HL-60 (cell line): ENCODE data around the gene ANKH.
A peak's percentile ranks its signal among the peaks of the same experiment; 100 is the strongest.

ENCODE experiments used
- DNase-seq, 2 experiments: peaks; one replicate each; pipeline ENCODE4 v3.0.0-alpha.2; 2010 to 2020; ENCODE audit warnings: low read depth in 1 of 2, low spot score in 1 of 2
- H3K27ac ChIP-seq: fragments of 250-450 bp; sonication (Bioruptor Pico); replicated peaks from 2 replicates; pipeline ENCODE4 v1.5.1; 2020; ENCODE audit warnings: mild to moderate bottlenecking, moderate library complexity
- H3K27me3 ChIP-seq: fragments of 250-450 bp; sonication (Bioruptor Pico); 2 replicates; pipeline ENCODE4 v1.5.1; 2021; ENCODE audit warnings: mild to moderate bottlenecking, moderate library complexity; ENCODE audit not compliant: insufficient read depth, poor library complexity, severe bottlenecking
- H3K4me3 ChIP-seq: replicated peaks from 2 replicates; pipeline ENCODE4 v1.5.1; 2011; ENCODE audit warnings: mild to moderate bottlenecking, control low read depth, low read length; ENCODE audit not compliant: insufficient read depth
- GABPA ChIP-seq: IDR thresholded peaks from 2 replicates; pipeline ENCODE4 v1.6.1; 2012; ENCODE audit warnings: low read depth
- POLR2AphosphoS5 ChIP-seq: IDR thresholded peaks from 2 replicates; pipeline ENCODE4 v1.6.1; 2012; ENCODE audit warnings: low read depth
- REST ChIP-seq: IDR thresholded peaks from 2 replicates; pipeline ENCODE4 v1.6.1; 2012; ENCODE audit warnings: low read depth; ENCODE audit not compliant: insufficient replicate concordance
- SPI1 ChIP-seq: IDR thresholded peaks from 2 replicates; pipeline ENCODE4 v1.6.1; 2012; ENCODE audit warnings: low read depth, mild to moderate bottlenecking, borderline replicate concordance
- TF ChIP-seq, protein P1 (sequence below): IDR thresholded peaks from one replicate; pipeline ENCODE4 v1.5.1; 2011; ENCODE audit warnings: low read length, control low read depth, inconsistent platforms; ENCODE audit not compliant: insufficient read depth

Gene ANKH

DNA sequence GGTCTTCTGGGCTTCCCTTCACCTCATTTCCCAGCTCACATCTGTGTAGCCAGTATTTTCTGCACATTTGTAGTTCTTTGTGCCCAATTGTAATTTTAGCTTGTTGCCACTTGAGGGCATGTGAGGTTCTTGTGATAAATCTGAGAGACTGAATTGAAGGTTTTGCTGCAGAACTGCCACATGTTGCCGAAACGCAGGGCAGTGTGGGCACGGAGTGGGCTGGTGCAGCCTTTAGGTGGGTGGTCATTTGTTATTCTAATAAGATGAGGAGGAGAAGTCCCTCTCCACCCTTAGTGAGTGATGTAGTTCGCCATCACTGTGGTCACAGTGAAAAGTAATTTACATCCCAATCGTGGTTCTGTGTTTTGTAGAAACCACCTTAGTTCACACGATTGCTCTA lies 185.8 kb downstream of the ANKH start:
- Histone ChIP-seq H3K27me3 (no peaks in the 10 kb centered on the region), H3K4me3 (no peak overlapping the region), H3K27ac (no peak overlapping the region)
- TF ChIP-seq, protein P1, sequence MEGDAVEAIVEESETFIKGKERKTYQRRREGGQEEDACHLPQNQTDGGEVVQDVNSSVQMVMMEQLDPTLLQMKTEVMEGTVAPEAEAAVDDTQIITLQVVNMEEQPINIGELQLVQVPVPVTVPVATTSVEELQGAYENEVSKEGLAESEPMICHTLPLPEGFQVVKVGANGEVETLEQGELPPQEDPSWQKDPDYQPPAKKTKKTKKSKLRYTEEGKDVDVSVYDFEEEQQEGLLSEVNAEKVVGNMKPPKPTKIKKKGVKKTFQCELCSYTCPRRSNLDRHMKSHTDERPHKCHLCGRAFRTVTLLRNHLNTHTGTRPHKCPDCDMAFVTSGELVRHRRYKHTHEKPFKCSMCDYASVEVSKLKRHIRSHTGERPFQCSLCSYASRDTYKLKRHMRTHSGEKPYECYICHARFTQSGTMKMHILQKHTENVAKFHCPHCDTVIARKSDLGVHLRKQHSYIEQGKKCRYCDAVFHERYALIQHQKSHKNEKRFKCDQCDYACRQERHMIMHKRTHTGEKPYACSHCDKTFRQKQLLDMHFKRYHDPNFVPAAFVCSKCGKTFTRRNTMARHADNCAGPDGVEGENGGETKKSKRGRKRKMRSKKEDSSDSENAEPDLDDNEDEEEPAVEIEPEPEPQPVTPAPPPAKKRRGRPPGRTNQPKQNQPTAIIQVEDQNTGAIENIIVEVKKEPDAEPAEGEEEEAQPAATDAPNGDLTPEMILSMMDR = peak; percentile 40
- TF ChIP-seq POLR2AphosphoS5 = no peak
- DNase-seq = peak in 1 of 2 experiments; percentile 33

GRCh38 chr5:14684757-14685156 lies 186.8 kb downstream of the ANKH start:
- no peak overlapping the region for H3K27ac ChIP-seq
- H3K4me3 ChIP-seq = no peak overlapping the region
- DNase-seq = no peak
- TF ChIP-seq GABPA (no peak), SPI1 (no peak)
- no peaks in the 10 kb centered on the region for H3K27me3 ChIP-seq

GRCh38 chr5:14683906-14684455 lies 187.6 kb downstream of the ANKH start:
- TF ChIP-seq, protein P1 = no peak
- TF ChIP-seq SPI1 = no peak
- no peak for TF ChIP-seq POLR2AphosphoS5
- TF ChIP-seq GABPA = no peak
- no peak for DNase-seq
- H3K27me3 ChIP-seq = no peaks in the 10 kb centered on the region
- no peak overlapping the region for H3K27ac ChIP-seq
- H3K4me3 ChIP-seq = no peak overlapping the region

GRCh38 chr5:14681236-14681752 lies 190.3 kb downstream of the ANKH start:
- no peak overlapping the region for H3K4me3 ChIP-seq
- H3K27me3 ChIP-seq = no peaks in the 10 kb centered on the region
- H3K27ac ChIP-seq = no peak overlapping the region
- DNase-seq = no peak
- TF ChIP-seq POLR2AphosphoS5 (no peak), REST (no peak), GABPA (no peak), SPI1 (no peak)
- TF ChIP-seq, protein P1 = no peak

GRCh38 chr5:14679595-14679994 lies 192.0 kb downstream of the ANKH start:
- Histone ChIP-seq H3K4me3 (no peak overlapping the region), H3K27ac (no peak overlapping the region), H3K27me3 (no peaks in the 10 kb centered on the region)
- TF ChIP-seq POLR2AphosphoS5 = no peak
- no peak for TF ChIP-seq GABPA
- no peak for TF ChIP-seq SPI1
- no peak for DNase-seq
